Activated B cell treated with CpG ODN at 0.5 μM for 24 hours (primary cell): ENCODE results near the gene MCOLN3. TPM values are rescaled to one million over a fixed set of nuclear protein-coding genes. Genes with fewer than 3 reads are reported as not detected.

Source experiments
- ATAC-seq: fragments of 200-7000 bp; cut with Tn5 transposase; one replicate; pipeline ENCODE4 v1.10.0; 2021; ENCODE audit warnings: low read depth, mild to moderate bottlenecking, moderate library complexity
- CTCF ChIA-PET: fragments of 350-600 bp; sonication (Branson Sonifier 250); formaldehyde crosslinking; loops from one replicate; lab custom pipeline; 2021; ENCODE audit warnings: antibody characterized with exemption; lab: Charles Lee
- POLR2A ChIA-PET: fragments of 350-600 bp; sonication (Branson Sonifier 250); formaldehyde crosslinking; loops from one replicate; lab custom pipeline; 2021; ENCODE audit warnings: antibody characterized with exemption; lab: Charles Lee
- DNase-seq: peaks from one replicate; pipeline ENCODE4 v3.0.0; 2022
- H3K27ac Mint-ChIP-seq: one replicate; pipeline ENCODE4 v1.8.0; 2020; ENCODE audit warnings: mixed read lengths
- H3K27me3 Mint-ChIP-seq: one replicate; pipeline ENCODE4 v1.8.0; 2021; ENCODE audit warnings: mixed read lengths
- H3K36me3 Mint-ChIP-seq: one replicate; pipeline ENCODE4 v1.8.0; 2021; ENCODE audit warnings: low read depth, mixed read lengths
- H3K4me1 Mint-ChIP-seq: one replicate; pipeline ENCODE4 v1.8.0; 2021; ENCODE audit warnings: mixed read lengths
- H3K4me3 Mint-ChIP-seq: one replicate; pipeline ENCODE4 v1.8.0; 2020; ENCODE audit warnings: mild to moderate bottlenecking, mixed read lengths
- H3K9me3 Mint-ChIP-seq: one replicate; pipeline ENCODE4 v1.8.0; 2020; ENCODE audit warnings: mixed read lengths
- CTCF ChIP-seq: fragments of 200-600 bp; IDR thresholded peaks from one replicate; pipeline ENCODE4 v1.8.0; 2022; ENCODE audit warnings: antibody characterized with exemption, mild to moderate bottlenecking
- intact Hi-C: fragments of 100-400 bp; cut with micrococcal nuclease; formaldehyde crosslinking; loops from one replicate; pipeline ENCODE4 v1.15.1; 2024
- total RNA-seq: library from RNA; stranded (reverse); gene quantifications from 2 replicates; pipeline ENCODE4 v1.2.3, GENCODE V29; 2022

Gene MCOLN3
- total RNA-seq, 1 donor from 2014 or later = 0.16 TPM

GRCh38 chr1:85054664-85055063 is 6.4 kb upstream of the MCOLN3 start:
- H3K4me3 Mint-ChIP-seq = no peak overlapping the region
- CTCF ChIA-PET = interaction anchor here (0.6 kb wide), 1 partner anchor 84 kb away, joined by 3 read pairs; no protein-coding TSS in a partner anchor
- POLR2A ChIA-PET = no interaction called here

DNA sequence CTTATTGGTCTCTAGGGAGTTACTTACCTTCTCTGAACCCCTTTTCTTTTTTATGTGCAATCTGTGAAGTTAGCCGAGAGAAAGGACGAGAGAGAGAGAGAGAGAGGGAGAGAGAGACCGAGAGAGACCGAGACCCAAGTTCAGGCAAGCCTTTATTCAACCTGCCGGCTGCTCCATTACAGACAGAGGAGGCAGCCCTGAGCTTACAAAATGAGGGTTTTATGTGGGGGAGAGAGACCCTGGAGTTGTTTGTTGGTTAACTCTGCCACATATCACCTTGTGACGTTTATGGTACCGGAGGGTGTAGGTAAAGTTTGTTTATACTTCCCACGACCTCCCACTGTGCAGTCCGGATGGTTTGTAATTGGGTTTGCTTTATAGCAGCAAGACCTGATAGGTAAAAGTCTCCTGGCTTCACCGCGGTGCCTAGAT is 1.5 kb upstream of the MCOLN3 start:
- no peaks in the 10 kb centered on the region for H3K36me3 Mint-ChIP-seq
- ChIA-PET CTCF (interaction anchor here (1.2 kb wide), 1 partner anchor 114 kb away, joined by 3 read pairs; no protein-coding TSS in a partner anchor), POLR2A (interaction anchor here (0.7 kb wide), 2 partner anchors 248 to 463 kb away, joined by 3 read pairs; no protein-coding TSS in a partner anchor)
- H3K27ac Mint-ChIP-seq = no peak overlapping the region
- peaks cover 35% of the 10 kb centered on the region for H3K27me3 Mint-ChIP-seq
- intact Hi-C loops = loop anchor here (5.0 to 10.0 kb wide), 2 partner anchors 153 to 1285 kb away; partner anchors contain the start of gene SYDE2
- ATAC-seq (no peak), DNase-seq (no peak)
- H3K4me1 Mint-ChIP-seq = peaks cover 8% of the 10 kb centered on the region
- no peak for TF ChIP-seq CTCF
- no peak overlapping the region for H3K4me3 Mint-ChIP-seq
- H3K9me3 Mint-ChIP-seq = no peaks in the 10 kb centered on the region

More at GRCh38 chr1:85054664-85055063, 6.4 kb upstream of the MCOLN3 start:
- Mint-ChIP-seq H3K4me1 (peaks cover 8% of the 10 kb centered on the region), H3K9me3 (no peaks in the 10 kb centered on the region), H3K36me3 (no peaks in the 10 kb centered on the region), H3K27ac (no peak overlapping the region), H3K27me3 (peaks cover 16% of the 10 kb centered on the region)
- ATAC-seq = no peak
- intact Hi-C loops = loop anchor here (10.0 kb wide), 1 partner anchor 1290 kb away; no protein-coding TSS in a partner anchor
- no peak for TF ChIP-seq CTCF
- DNase-seq = no peak

DNA sequence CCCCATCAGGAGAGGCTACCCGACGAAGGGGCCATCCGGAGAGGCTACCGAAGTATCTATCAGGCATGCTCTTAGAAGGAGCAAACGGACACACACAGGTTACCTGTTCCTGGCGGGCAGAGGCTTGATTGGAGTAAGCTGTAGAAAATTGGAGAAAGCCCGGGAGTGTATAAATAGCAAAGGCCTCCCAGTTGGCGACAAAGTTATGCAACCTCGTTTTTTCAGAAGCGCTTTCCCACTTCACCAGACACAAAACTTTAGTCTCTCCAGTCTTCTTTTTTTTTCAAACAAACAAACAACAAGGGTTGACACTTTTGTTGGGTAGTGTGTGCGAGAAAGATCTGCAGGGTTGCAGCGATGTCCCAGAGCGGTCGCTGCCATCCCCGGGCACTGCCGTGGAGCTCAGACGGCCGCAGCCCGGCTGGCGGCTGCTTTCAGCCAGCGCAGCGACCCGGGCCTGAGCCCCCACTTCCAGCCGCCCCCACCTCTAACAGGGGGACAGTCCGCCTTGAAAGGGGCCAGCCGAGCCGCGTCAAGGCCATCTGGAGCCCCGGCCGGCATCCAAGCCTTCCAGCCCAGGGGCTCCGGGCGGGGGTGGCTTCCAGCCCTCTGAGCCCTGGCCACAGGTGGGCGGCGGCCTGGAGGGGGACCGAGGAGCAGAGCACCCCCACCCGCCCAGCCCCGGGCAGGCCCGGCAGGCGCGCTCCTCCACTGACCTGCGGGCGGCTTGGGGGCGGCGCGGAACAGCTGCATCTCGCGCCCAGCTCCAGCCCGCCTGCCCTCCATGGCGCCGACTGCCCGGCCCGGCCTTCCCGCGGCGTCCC is 616 bp downstream of the MCOLN3 start:
- Mint-ChIP-seq H3K9me3 (no peaks in the 10 kb centered on the region), H3K4me1 (peaks cover 8% of the 10 kb centered on the region), H3K4me3 (peak overlapping the region; percentile 42), H3K27ac (no peak overlapping the region), H3K27me3 (peaks cover 46% of the 10 kb centered on the region), H3K36me3 (no peaks in the 10 kb centered on the region)
- intact Hi-C loops = loop anchor here (1.0 to 5.0 kb wide), 4 partner anchors 11 to 155 kb away; partner anchors contain the start of gene SYDE2
- DNase-seq = peak; percentile 21
- TF ChIP-seq CTCF = no peak
- ChIA-PET CTCF (no interaction called here), POLR2A (no interaction called here)
- ATAC-seq = peak; percentile 59

DNA sequence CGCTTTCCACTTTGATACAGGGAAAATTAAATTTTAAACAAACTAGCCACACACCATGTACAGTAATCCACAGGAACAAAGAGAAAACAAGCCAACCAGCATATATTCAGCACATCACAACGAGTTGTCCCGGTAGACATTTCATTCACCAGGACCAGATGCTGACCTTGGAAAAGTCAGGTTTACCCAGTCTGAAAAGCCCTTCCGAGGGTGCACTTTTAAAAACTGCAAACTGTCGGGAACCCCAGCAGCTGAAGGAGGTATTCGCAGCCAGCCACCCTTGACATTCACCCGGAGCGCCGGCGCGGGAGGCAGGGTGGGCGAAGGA is 1.2 kb downstream of the MCOLN3 start:
- H3K36me3 Mint-ChIP-seq = no peaks in the 10 kb centered on the region
- H3K4me3 Mint-ChIP-seq = peak overlapping the region; percentile 42
- ATAC-seq (no peak), DNase-seq (no peak)
- peaks cover 50% of the 10 kb centered on the region for H3K27me3 Mint-ChIP-seq
- TF ChIP-seq CTCF = no peak
- intact Hi-C loops = loop anchor here (5.0 kb wide), 1 partner anchor 155 kb away; the partner anchor contains the start of gene SYDE2
- POLR2A ChIA-PET = no interaction called here
- H3K4me1 Mint-ChIP-seq = peaks cover 8% of the 10 kb centered on the region
- CTCF ChIA-PET = no interaction called here
- H3K9me3 Mint-ChIP-seq = no peaks in the 10 kb centered on the region
- no peak overlapping the region for H3K27ac Mint-ChIP-seq

DNA sequence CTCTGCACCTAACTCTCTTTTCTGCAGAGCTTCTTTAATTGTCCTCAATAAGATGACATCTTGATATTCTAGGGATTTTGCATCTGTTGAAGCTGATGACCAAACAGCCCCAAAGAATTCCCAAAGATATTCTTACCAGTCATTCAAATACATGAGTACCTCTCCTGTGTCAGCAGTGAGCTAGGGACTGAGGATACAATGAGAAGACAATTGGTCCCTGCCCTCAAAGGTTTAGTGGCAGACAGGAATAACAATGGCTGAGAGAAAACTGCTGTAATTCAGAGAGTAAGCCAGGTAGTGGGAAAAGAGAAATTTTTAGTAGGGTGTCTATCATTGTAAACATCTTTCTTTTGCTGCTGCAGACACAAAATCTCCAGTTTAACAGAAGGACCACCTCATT is 5.9 kb downstream of the MCOLN3 start:
- ChIA-PET POLR2A (no interaction called here), CTCF (interaction anchor here (1.4 kb wide), 1 partner anchor 97 kb away, joined by 4 read pairs; no protein-coding TSS in a partner anchor)
- TF ChIP-seq CTCF = no peak
- ATAC-seq (no peak), DNase-seq (no peak)
- Mint-ChIP-seq H3K27ac (no peak overlapping the region), H3K36me3 (no peaks in the 10 kb centered on the region), H3K4me1 (no peaks in the 10 kb centered on the region), H3K27me3 (peaks cover 33% of the 10 kb centered on the region), H3K9me3 (no peaks in the 10 kb centered on the region), H3K4me3 (no peak overlapping the region)
- intact Hi-C loops = no loop called here
